LNCaP clone FGC (cell line): ENCODE results near the gene OR8B12.

Experiments used
- DNase-seq: peaks from one replicate; pipeline ENCODE4 v3.0.0-alpha.2; 2011; ENCODE audit warnings: low read depth
- H3K4me3 ChIP-seq: 2 replicates; pipeline ENCODE4 v1.5.1; 2011; ENCODE audit warnings: mild to moderate bottlenecking, low read depth, low read length, control low read depth
- TF ChIP-seq, protein P1 (sequence below): IDR thresholded peaks from 2 replicates; pipeline ENCODE4 v1.5.1; 2012; ENCODE audit warnings: mild to moderate bottlenecking; ENCODE audit not compliant: control insufficient read depth, insufficient read depth; ENCODE audit errors: extremely low read depth

Gene OR8B12

DNA sequence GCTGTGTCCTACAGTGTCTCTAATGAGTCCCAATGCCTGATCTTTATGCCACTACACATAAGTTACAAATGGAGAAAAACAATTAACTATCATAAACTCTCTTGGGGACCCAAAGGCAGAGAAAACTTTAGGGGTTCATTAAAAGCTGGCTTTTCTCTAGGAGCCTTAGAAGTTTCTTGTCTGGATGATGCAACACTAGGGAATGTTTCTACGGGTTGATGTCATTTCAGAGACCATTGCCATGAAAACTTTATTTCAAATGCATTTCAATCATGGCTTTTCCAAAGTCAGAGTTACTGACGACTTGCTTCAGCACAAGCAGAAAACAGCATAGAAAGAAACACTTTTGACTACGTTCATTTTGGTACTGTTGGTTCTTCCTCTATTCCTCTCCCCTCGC is 8.5 kb upstream of the OR8B12 start:
- H3K4me3 ChIP-seq, result no peak overlapping the region
- TF ChIP-seq, protein P1, sequence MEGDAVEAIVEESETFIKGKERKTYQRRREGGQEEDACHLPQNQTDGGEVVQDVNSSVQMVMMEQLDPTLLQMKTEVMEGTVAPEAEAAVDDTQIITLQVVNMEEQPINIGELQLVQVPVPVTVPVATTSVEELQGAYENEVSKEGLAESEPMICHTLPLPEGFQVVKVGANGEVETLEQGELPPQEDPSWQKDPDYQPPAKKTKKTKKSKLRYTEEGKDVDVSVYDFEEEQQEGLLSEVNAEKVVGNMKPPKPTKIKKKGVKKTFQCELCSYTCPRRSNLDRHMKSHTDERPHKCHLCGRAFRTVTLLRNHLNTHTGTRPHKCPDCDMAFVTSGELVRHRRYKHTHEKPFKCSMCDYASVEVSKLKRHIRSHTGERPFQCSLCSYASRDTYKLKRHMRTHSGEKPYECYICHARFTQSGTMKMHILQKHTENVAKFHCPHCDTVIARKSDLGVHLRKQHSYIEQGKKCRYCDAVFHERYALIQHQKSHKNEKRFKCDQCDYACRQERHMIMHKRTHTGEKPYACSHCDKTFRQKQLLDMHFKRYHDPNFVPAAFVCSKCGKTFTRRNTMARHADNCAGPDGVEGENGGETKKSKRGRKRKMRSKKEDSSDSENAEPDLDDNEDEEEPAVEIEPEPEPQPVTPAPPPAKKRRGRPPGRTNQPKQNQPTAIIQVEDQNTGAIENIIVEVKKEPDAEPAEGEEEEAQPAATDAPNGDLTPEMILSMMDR, result no peak
- DNase-seq, result no peak

DNA sequence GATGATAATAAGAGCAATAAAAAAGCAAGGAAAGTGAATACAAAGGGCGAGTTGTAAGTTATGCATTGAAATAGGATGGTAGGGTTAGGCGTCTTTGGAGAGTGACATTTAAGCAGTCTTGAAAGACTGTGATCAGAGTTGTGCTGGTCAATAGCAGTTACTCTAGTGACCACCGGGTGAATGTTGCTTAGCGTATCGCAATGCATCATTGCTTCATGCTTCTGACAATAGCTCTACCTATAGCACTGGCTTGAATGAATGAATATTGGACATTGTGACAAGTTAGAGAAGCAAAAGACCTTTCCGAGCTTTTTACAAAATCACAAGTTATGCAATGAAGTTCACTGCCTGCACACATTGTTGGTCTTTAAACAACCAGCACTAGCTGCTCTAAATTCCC is 7.7 kb upstream of the OR8B12 start:
- H3K4me3 ChIP-seq, result no peak overlapping the region
- TF ChIP-seq, protein P1, result no peak
- no peak for DNase-seq

DNA sequence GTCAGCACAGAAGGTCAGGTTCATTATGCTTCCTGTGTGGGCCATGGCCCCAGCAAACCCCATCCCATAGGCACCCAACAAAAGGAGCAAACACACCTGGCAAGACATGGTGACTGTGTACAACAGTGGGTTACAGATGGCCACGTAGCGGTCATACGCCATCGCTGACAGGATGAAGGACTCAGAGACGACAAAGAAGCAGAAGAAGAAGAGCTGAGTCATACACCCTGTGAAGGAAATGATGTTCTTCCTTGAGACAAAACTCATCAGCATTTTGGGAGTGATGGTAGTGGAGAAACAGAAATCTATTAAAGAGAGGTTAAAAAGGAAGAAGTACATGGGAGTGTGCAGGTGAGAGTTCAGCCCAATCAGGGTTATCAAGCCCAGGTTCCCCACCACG is 309 bp downstream of the OR8B12 start:
- H3K4me3 ChIP-seq, result no peak overlapping the region
- TF ChIP-seq, protein P1, result no peak
- no peak for DNase-seq

DNA sequence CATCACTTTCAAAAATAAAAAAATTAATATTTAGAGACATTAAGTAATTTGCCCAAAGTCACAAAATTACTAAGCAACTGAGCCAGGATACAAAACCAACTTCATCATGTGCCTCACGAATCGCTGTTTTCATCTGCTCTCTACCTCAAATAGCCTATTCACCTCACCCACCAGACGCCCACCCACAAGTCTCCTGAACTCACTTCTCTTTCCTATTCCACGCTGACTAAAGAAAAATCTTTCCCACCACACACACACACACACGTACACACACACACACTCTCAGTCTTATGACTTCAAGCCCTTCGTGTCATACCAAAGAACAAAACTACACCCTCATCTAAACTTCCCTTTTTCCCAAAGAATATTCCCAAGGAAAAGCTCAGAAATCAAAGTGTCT is 2.2 kb downstream of the OR8B12 start:
- TF ChIP-seq, protein P1, result no peak
- no peak for DNase-seq
- H3K4me3 ChIP-seq, result no peak overlapping the region

DNA sequence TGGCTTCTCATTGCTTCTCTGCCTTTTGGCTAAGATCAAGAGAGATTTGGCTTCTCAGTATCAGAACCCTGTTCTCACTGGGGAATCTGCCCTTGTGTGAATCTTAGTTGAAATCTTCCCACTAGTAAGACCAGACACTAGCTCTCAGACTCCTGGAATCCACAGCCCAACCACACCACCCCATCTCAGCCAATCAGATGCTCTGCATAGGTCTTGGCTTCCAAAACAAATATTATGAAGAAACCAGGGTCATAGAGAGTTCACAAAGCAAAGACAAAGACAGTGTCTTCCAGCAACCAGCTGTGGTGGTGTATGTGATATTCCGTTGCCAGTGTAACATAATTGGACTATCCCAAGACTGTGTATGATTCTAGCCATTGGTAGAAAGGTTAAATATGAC is 5.4 kb downstream of the OR8B12 start:
- no peak overlapping the region for H3K4me3 ChIP-seq
- TF ChIP-seq, protein P1, result no peak
- DNase-seq, result peak; percentile 76

DNA sequence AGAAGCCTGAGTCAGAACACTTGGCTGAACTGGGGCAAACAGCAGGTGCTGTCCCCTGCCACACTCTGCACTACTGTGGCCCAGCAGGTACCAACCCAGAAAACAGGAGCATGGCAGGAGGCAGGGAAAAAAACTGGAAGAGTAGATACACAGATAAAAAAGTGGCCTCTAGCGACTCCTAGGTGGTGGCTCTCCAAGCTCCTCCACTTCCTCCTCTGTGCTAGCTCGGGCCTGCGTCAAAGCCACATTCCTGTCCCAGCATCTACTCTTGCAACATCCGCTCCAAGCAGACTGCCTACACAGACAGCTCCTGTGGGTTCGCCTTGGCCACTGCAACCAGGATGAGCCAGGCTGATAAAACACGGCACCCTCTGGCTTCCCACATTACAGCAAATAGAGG is 6.9 kb downstream of the OR8B12 start:
- peak; percentile 14 for DNase-seq
- TF ChIP-seq, protein P1, result no peak

DNA sequence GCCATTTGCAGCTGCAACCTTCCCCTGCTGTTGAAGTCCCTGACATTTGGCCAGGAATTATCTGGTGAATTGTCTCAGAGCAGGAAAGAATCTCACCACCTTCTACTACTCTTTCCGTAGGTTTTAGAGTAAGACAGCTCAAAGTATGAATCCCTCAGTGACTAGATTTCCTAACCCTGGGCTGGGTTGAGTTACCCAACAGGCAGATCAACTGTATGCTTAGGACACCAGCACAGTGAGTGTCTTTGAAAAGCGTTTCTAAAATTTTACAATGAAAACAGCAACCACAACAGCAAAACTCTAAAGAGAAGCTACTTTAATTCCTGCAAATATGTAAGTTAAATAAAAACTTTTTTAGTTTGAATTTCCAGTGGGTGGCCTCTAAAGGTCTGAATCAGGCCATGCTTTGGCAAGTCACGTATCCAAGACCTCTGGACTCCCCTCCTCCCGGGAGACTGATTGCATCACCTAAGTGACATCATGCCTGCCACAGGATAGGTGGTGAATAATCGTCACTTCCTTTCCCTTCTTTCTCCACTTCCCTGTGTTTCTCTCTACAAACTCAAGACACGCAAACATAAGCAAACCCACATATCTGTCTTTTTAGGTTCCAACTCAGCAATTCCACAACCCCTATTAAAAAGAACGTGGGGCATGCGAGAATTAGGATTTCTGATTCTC is 7.8 kb downstream of the OR8B12 start:
- DNase-seq, result no peak
- H3K4me3 ChIP-seq, result no peak overlapping the region
- TF ChIP-seq, protein P1, result no peak

More for the DNA sequence above, 6.9 kb downstream of the OR8B12 start:
- H3K4me3 ChIP-seq, result no peak overlapping the region
